Thoracic aorta (tissue), 2 donors: Measurements from ENCODE around the gene ENDOD1. TPM values are rescaled to one million over a fixed set of nuclear protein-coding genes. Genes with fewer than 3 reads are reported as not detected.
A peak's percentile ranks its signal among the peaks of the same experiment; 100 is the strongest.

Experiments used
- ATAC-seq: fragments of 150-250 bp; one replicate; pipeline ENCODE4 v1.8.0; 2017; ENCODE audit warnings: low read depth; ENCODE audit not compliant: insufficient number of reproducible peaks, low FRiP score
- DNase-seq: peaks from one replicate; pipeline ENCODE4 v3.0.0-alpha.2; 2020; ENCODE audit warnings: low spot score
- H3K27ac ChIP-seq, 2 donors: fragments of 200-600 bp; sonication (generic); 1 replicate in 1 of 2; 2 replicates in 1 of 2; pipeline ENCODE4 v1.5.1; 2016; ENCODE audit warnings: mild to moderate bottlenecking in 2 of 2, moderate library complexity in 2 of 2
- H3K27me3 ChIP-seq: fragments of 200-600 bp; sonication (generic); replicated peaks from 2 replicates; pipeline ENCODE4 v1.6.0; 2016; ENCODE audit warnings: mild to moderate bottlenecking; ENCODE audit not compliant: insufficient read depth
- H3K36me3 ChIP-seq: fragments of 200-600 bp; sonication (generic); one replicate; pipeline ENCODE4 v1.5.1; 2016
- H3K4me1 ChIP-seq, 2 donors: fragments of 200-600 bp; sonication (generic); 1 replicate in 1 of 2; 2 replicates in 1 of 2; pipeline versions ENCODE4 v1.5.1 to v1.6.0; 2016; ENCODE audit warnings: low read depth in 2 of 2, mild to moderate bottlenecking in 1 of 2; ENCODE audit not compliant: control insufficient read depth in 1 of 2
- H3K4me3 ChIP-seq: fragments of 200-600 bp; sonication (generic); 2 replicates; pipeline ENCODE4 v1.5.1; 2016; ENCODE audit warnings: mild to moderate bottlenecking
- H3K9me3 ChIP-seq: fragments of 200-600 bp; sonication (generic); 2 replicates; pipeline ENCODE4 v1.5.1; 2016
- CTCF ChIP-seq: fragments of 200-600 bp; sonication (generic); IDR thresholded peaks from one replicate; pipeline ENCODE4 v1.5.1; 2019; ENCODE audit warnings: antibody characterized with exemption
- total RNA-seq, 2 donors: library from RNA; depleted of rRNA; stranded (reverse); fragments of >200 nt; gene quantifications; one replicate each; pipeline versions ENCODE4 v1.1.0 to v1.2.3, GENCODE V29; 2016

The ENDOD1 gene
- total RNA-seq, 2 donors from 2014 or later = 86.9 to 155 TPM

GRCh38 chr11:95068549-95068948 lies 21.1 kb upstream of the ENDOD1 start:
- peak; percentile 60 for DNase-seq
- TF ChIP-seq CTCF = no peak

GRCh38 chr11:95070471-95070870 lies 19.2 kb upstream of the ENDOD1 start:
- peaks cover 21 to 34% of the 10 kb centered on the region in 2 donors for H3K4me1 ChIP-seq
- ATAC-seq (no peak), DNase-seq (no peak)
- TF ChIP-seq CTCF = no peak
- no peaks in the 10 kb centered on the region for H3K36me3 ChIP-seq
- H3K27me3 ChIP-seq = no peaks in the 10 kb centered on the region
- H3K9me3 ChIP-seq = no peaks in the 10 kb centered on the region
- no peak overlapping the region for H3K27ac ChIP-seq
- no peak overlapping the region for H3K4me3 ChIP-seq

More at GRCh38 chr11:95068549-95068948, 21.1 kb upstream of the ENDOD1 start:
- Histone ChIP-seq H3K27ac (peak overlapping the region; percentile 97 to 99), H3K36me3 (no peaks in the 10 kb centered on the region), H3K4me1 (peaks cover 10 to 19% of the 10 kb centered on the region in 2 donors), H3K27me3 (no peaks in the 10 kb centered on the region), H3K4me3 (peak overlapping the region; percentile 83), H3K9me3 (no peaks in the 10 kb centered on the region)
- ATAC-seq = peak; percentile 91

- peaks cover 27 to 51% of the 10 kb centered on the region in 2 donors for H3K4me1 ChIP-seq
- DNase-seq (no peak), ATAC-seq (no peak)
- H3K27me3 ChIP-seq = no peaks in the 10 kb centered on the region
- no peak for TF ChIP-seq CTCF
- H3K27ac ChIP-seq = no peak overlapping the region
- no peak overlapping the region for H3K4me3 ChIP-seq
- H3K9me3 ChIP-seq = no peaks in the 10 kb centered on the region
- no peaks in the 10 kb centered on the region for H3K36me3 ChIP-seq
Observed at GRCh38 chr11:95072948-95073347, 16.7 kb upstream of the ENDOD1 start.

- Histone ChIP-seq H3K4me3 (no peak overlapping the region), H3K27me3 (no peaks in the 10 kb centered on the region), H3K4me1 (peaks cover 27 to 55% of the 10 kb centered on the region in 2 donors), H3K27ac (peak overlapping the region; percentile 16 to 33), H3K36me3 (no peaks in the 10 kb centered on the region), H3K9me3 (no peaks in the 10 kb centered on the region)
- DNase-seq = no peak
- no peak for TF ChIP-seq CTCF
- no peak for ATAC-seq
Observed at GRCh38 chr11:95074792-95075563, 14.7 kb upstream of the ENDOD1 start.

GRCh38 chr11:95076416-95076815 lies 13.2 kb upstream of the ENDOD1 start:
- H3K4me3 ChIP-seq = no peak overlapping the region
- peaks cover 34 to 67% of the 10 kb centered on the region in 2 donors for H3K4me1 ChIP-seq
- no peak for DNase-seq
- ATAC-seq = peak; percentile 58
- H3K36me3 ChIP-seq = no peaks in the 10 kb centered on the region
- TF ChIP-seq CTCF = no peak
- H3K9me3 ChIP-seq = no peaks in the 10 kb centered on the region
- H3K27me3 ChIP-seq = no peaks in the 10 kb centered on the region
- H3K27ac ChIP-seq = peak overlapping the region; percentile 33 to 37
